ENCODE results near the gene ABLIM2. TPM values are rescaled to one million over a fixed set of nuclear protein-coding genes. Genes with fewer than 3 reads are reported as not detected.

The ABLIM2 gene
- total RNA-seq, 1 experiment from 2014 or later, result 1.0 TPM

DNA sequence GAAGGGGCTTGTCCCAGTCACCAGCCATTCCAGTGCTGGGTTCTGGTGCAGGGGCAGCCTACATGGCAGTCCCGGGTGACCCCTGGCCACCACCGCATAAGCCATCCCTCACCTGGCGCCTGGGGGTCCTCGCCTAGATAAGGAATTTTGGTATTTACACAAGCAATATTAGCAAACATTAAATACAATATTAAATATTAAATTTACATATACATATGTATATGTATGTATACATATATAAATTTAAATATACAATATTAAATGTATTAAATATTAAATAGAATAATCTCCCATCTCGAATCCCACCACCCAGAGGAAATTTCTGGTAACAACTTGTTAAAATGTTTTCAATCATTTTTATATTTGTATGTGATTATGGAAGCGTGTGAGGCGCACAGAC is 114.4 kb downstream of the ABLIM2 start:
- Histone ChIP-seq H2AK5ac (ENCODE audit: insufficient read length, low read length) (no peak overlapping the region), H2BK15ac (ENCODE audit: low read depth, low read length) (no peak overlapping the region), H3K4me2 (ENCODE audit: insufficient read depth, insufficient read length, low read length) (no peak overlapping the region), H4K20me1 (ENCODE audit: control insufficient read depth, insufficient read depth, insufficient read length) (no peaks in the 10 kb centered on the region), H3K9me3 (ENCODE audit: control insufficient read depth, low read depth, low read length) (no peaks in the 10 kb centered on the region), H3K79me1 (ENCODE audit: insufficient read depth, low read depth, low read length, poor library complexity, severe bottlenecking) (no peaks in the 10 kb centered on the region), H3K56ac (ENCODE audit: insufficient read length, low read depth, low read length) (no peak overlapping the region), H2BK20ac (ENCODE audit: low read depth, low read length, poor library complexity, severe bottlenecking) (no peak overlapping the region), H2BK120ac (ENCODE audit: low read depth, low read length, poor library complexity, severe bottlenecking) (no peak overlapping the region), H3K4me1 (ENCODE audit: insufficient read depth, low read length) (peaks cover 11% of the 10 kb centered on the region; the same call in 1 of the 2 replicates), H3K23ac (ENCODE audit: insufficient read length, low read depth, low read length) (no peak overlapping the region), H3K27ac (ENCODE audit: insufficient read length, low read depth, low read length) (no peak overlapping the region), H2BK5ac (ENCODE audit: insufficient read length, low read length) (no peak overlapping the region), H4K5ac (ENCODE audit: insufficient read length, low read depth, low read length) (no peak overlapping the region), H4K8ac (replicated peaks; ENCODE audit: insufficient read length, low read depth, low read length) (no peak overlapping the region), H3K4ac (ENCODE audit: low read depth, low read length) (no peak overlapping the region), H4K91ac (ENCODE audit: insufficient read length, low read depth, low read length) (no peak overlapping the region), H3K27me3 (ENCODE audit: insufficient read depth, low read length) (no peaks in the 10 kb centered on the region), H3K14ac (ENCODE audit: insufficient read depth, low read length) (no peak overlapping the region), H2AFZ (ENCODE audit: low read length) (no peak overlapping the region), H2BK12ac (ENCODE audit: insufficient read length, low read depth, low read length) (no peak overlapping the region), H3T11ph (ENCODE audit: low read length) (no peak overlapping the region), H3K18ac (ENCODE audit: insufficient read length, low read depth, low read length) (no peak overlapping the region), H3K9ac (ENCODE audit: extremely low read depth, insufficient read length, low read length) (no peak overlapping the region), H3K79me2 (ENCODE audit: insufficient read depth, low read length) (no peaks in the 10 kb centered on the region), H3K23me2 (ENCODE audit: insufficient read length, low read depth, low read length, poor library complexity, severe bottlenecking) (no peaks in the 10 kb centered on the region)
- H3K9me3 Mint-ChIP-seq, result no peaks in the 10 kb centered on the region
- no peak for DNase-seq
- peak overlapping the region in 1 of 3 experiments; percentile 7; a peak in 1 of 7 replicates for H3K27ac Mint-ChIP-seq
- H3K4me1 Mint-ChIP-seq, result peaks cover 30 to 33% of the 10 kb centered on the region in 2 experiments
- no peaks in the 10 kb centered on the region for H3K36me3 Mint-ChIP-seq (ENCODE audit: insufficient read depth in 1 of 3, low read depth in 3 of 3)
- no peak overlapping the region for H3K4me3 Mint-ChIP-seq
- TF ChIP-seq, protein P1, sequence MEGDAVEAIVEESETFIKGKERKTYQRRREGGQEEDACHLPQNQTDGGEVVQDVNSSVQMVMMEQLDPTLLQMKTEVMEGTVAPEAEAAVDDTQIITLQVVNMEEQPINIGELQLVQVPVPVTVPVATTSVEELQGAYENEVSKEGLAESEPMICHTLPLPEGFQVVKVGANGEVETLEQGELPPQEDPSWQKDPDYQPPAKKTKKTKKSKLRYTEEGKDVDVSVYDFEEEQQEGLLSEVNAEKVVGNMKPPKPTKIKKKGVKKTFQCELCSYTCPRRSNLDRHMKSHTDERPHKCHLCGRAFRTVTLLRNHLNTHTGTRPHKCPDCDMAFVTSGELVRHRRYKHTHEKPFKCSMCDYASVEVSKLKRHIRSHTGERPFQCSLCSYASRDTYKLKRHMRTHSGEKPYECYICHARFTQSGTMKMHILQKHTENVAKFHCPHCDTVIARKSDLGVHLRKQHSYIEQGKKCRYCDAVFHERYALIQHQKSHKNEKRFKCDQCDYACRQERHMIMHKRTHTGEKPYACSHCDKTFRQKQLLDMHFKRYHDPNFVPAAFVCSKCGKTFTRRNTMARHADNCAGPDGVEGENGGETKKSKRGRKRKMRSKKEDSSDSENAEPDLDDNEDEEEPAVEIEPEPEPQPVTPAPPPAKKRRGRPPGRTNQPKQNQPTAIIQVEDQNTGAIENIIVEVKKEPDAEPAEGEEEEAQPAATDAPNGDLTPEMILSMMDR (conservative IDR thresholded peaks at IDR 0.05), result no peak
- no CpG with 5 or more reads among the region's 7 CpGs for WGBS (ENCODE audit: extremely low coverage, insufficient read length, low lambda C conversion rate)
- no peaks in the 10 kb centered on the region; the same call in 1 of the 2 replicates for H3K27me3 Mint-ChIP-seq (ENCODE audit: low read depth)
